Upper lobe of left lung (tissue), 6 donors: ENCODE results near the gene RAB34. TPM values are rescaled to one million over a fixed set of nuclear protein-coding genes. Genes with fewer than 3 reads are reported as not detected.
A peak's percentile ranks its signal among the peaks of the same experiment; 100 is the strongest.

Experiments used
- ATAC-seq, 2 donors: fragments of 200-7000 bp; cut with Tn5 transposase; one replicate each; pipeline ENCODE4 v1.9.1; 2022; ENCODE audit warnings: mild to moderate bottlenecking in 2 of 2, moderate library complexity in 2 of 2; ENCODE audit not compliant: low FRiP score in 2 of 2
- DNase-seq, 2 donors: peaks; one replicate each; pipeline ENCODE4 v3.0.0-alpha.2; 2019 to 2020
- H3K27ac ChIP-seq, 4 donors: fragments of 200-600 bp; sonication (generic); one replicate each; pipeline ENCODE4 v1.5.1; 2016 to 2019
- H3K27me3 ChIP-seq, 4 donors: fragments of 200-600 bp; sonication (generic); one replicate each; pipeline ENCODE4 v1.5.1; 2017 to 2019
- H3K36me3 ChIP-seq, 4 donors: fragments of 200-600 bp; sonication (generic); one replicate each; pipeline ENCODE4 v1.5.1; 2016 to 2019
- H3K4me1 ChIP-seq, 4 donors: fragments of 200-600 bp; sonication (generic); one replicate each; pipeline ENCODE4 v1.5.1; 2018 to 2019
- H3K4me3 ChIP-seq, 4 donors: fragments of 200-600 bp; sonication (generic); one replicate each; pipeline ENCODE4 v1.5.1; 2017 to 2019; ENCODE audit warnings: mild to moderate bottlenecking in 2 of 4, moderate library complexity in 1 of 4
- H3K9me3 ChIP-seq, 4 donors: fragments of 200-600 bp; sonication (generic); one replicate each; pipeline ENCODE4 v1.5.1; 2018 to 2019
- EP300 ChIP-seq, 4 donors: sonication (generic); formaldehyde crosslinking; IDR thresholded peaks; one replicate each; pipeline ENCODE4 v1.5.1; 2017; ENCODE audit warnings: antibody characterized with exemption in 4 of 4, control low read depth in 2 of 4
- POLR2A ChIP-seq, 4 donors: fragments of 450-650 bp; IDR thresholded peaks; one replicate each; pipeline ENCODE4 v1.5.1; 2016 to 2017; ENCODE audit warnings: antibody characterized with exemption in 4 of 4, mild to moderate bottlenecking in 2 of 4
- POLR2AphosphoS5 ChIP-seq, 2 donors: sonication (generic); formaldehyde crosslinking; IDR thresholded peaks; one replicate each; pipeline ENCODE4 v1.5.1; 2017; ENCODE audit warnings: antibody characterized with exemption in 2 of 2
- WGBS, 2 donors: methylation state at CpG; one replicate each; pipeline ENCODE4 v1.1.5; 2017 to 2018; 5-methylcytosine and 5-hydroxymethylcytosine counted together
- total RNA-seq, 6 donors: library from RNA; depleted of rRNA in 4 of 6; stranded (reverse); fragments of >200 nt in 4 of 6; gene quantifications; one replicate each; pipeline versions ENCODE4 v1.1.0 to v1.2.1, GENCODE V29; 2016 to 2021
- TF ChIP-seq, protein P1 (sequence below), 6 experiments: fragments of 450-650 bp in 4 of 6; fragments of 200-600 bp in 2 of 6; sonication (generic) in 2 of 6; IDR thresholded peaks; one replicate each; pipeline ENCODE4 v1.5.1; 2016 to 2019; ENCODE audit warnings: antibody characterized with exemption in 6 of 6
- donor health status: DM: no; HTN: no; CAD: no; lungs with moderate emphysema.
- donor health status: DM: no; HTN: yes; CAD: no; lungs with severe emphysema.

RAB34 gene
- total RNA-seq, 6 donors from 2014 or later, result 69.5 to 123 (median 85.5) TPM

DNA sequence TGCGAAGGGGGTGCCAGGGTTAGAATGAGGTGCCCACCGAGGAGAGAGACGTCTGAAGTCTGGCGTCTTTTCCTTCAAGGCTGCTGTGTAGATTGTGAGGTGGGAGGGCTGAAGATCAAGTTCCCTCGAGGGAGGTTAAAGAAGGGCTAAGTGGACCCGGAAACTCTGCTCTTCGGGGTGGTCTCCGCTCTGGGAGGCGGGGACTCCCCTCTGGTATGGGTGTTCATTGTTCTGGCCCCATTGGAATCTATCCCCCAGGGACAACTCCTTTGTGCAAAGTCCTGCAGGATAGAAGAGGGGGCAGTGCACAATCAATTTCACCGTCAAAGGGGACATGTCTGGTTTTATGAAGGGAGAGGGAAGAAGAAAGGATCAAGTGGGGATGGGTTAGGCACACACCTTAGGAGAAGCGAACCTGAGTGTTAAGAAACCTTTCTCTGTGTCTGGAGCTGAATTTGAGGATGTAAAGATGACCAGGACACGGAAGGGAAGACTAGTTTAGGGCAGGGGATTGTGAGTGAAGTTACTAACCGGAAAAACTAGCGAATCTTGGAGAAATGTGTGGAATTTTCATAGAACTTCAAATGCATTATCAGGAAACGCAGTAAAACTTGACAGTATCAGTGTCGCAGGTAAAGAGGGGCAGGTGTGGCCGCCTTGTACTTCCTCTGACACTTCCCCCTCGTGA, 809 bp upstream of the RAB34 start:
- Histone ChIP-seq H3K27me3 (no peaks in the 10 kb centered on the region), H3K27ac (peak overlapping the region; percentile 81 to 92 (median 88)), H3K36me3 (peaks cover 8 to 45% (median 29%) of the 10 kb centered on the region in 4 donors), H3K4me1 (peaks cover 45 to 69% (median 60%) of the 10 kb centered on the region in 4 donors), H3K4me3 (peak overlapping the region in 3 of 4 donors; percentile 43 to 71 (median 60)), H3K9me3 (no peaks in the 10 kb centered on the region)
- TF ChIP-seq, protein P1, sequence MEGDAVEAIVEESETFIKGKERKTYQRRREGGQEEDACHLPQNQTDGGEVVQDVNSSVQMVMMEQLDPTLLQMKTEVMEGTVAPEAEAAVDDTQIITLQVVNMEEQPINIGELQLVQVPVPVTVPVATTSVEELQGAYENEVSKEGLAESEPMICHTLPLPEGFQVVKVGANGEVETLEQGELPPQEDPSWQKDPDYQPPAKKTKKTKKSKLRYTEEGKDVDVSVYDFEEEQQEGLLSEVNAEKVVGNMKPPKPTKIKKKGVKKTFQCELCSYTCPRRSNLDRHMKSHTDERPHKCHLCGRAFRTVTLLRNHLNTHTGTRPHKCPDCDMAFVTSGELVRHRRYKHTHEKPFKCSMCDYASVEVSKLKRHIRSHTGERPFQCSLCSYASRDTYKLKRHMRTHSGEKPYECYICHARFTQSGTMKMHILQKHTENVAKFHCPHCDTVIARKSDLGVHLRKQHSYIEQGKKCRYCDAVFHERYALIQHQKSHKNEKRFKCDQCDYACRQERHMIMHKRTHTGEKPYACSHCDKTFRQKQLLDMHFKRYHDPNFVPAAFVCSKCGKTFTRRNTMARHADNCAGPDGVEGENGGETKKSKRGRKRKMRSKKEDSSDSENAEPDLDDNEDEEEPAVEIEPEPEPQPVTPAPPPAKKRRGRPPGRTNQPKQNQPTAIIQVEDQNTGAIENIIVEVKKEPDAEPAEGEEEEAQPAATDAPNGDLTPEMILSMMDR (IDR thresholded peaks at IDR 0.05), result no peak
- no peak for TF ChIP-seq POLR2AphosphoS5 (IDR thresholded peaks at IDR 0.05)
- no peak for TF ChIP-seq POLR2A (IDR thresholded peaks at IDR 0.05)
- TF ChIP-seq EP300 (IDR thresholded peaks at IDR 0.05), result no peak
- no peak for ATAC-seq
- DNase-seq, result no peak
- WGBS, 2 donors, result 51% methylated on average over 18 of the region's 18 CpGs

DNA sequence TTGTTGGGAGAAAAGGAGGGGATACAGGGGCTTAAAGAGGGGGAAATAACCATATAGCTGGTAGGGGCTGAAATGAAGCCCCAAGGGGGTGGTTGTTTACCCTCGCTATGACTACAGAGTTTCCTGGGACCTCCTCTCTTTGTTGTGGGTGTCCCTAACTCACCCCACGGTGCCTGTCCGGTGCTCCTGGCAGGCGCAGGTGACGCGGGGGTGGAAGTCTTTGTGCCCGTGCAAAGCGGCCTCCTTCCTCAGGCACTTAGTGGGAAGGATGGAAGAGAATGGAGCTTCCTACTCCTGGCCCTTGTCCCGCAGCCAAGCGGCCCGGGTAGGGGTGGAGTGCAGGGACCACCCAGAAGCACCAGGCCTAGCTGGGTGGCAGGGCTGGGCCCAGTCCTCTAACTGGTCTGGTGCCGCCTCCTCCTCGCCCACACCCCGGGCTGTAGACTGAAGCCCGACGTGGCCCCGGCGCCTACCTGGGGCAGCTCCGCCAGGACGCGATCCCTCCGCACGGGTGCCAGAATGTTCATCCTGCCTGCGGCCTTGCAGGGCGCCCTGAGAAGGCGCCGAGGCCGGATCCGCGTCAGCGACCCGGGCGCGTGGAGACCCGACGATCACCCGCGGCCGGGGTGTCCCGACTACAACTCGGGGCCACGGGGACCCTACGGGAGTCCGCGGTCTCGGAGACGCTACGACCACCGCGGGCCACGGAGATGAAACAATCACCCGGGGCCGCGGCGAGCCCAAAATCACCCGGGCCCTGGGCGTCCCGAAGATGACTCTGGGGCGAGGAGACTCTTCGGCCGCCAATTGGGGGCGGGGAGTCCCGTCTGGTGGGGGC, 709 bp downstream of the RAB34 start:
- no peaks in the 10 kb centered on the region for H3K27me3 ChIP-seq
- WGBS, 2 donors, result 14 to 68% methylated on average over 6 to 30 of the region's 63 CpGs
- H3K36me3 ChIP-seq, result peaks cover 0 to 30% (median 14%) of the 10 kb centered on the region in 4 donors
- peak overlapping the region; percentile 81 to 92 (median 88) for H3K27ac ChIP-seq
- peak in 1 of 2 donors; percentile 11 for ATAC-seq
- DNase-seq, result peak; percentile 38 to 88
- TF ChIP-seq, protein P1 (IDR thresholded peaks at IDR 0.05), result no peak
- peak in 1 of 4 donors; percentile 19 for TF ChIP-seq POLR2A (IDR thresholded peaks at IDR 0.05)
- H3K4me1 ChIP-seq, result peaks cover 40 to 61% (median 52%) of the 10 kb centered on the region in 4 donors
- peak overlapping the region; percentile 18 to 71 (median 52) for H3K4me3 ChIP-seq
- no peaks in the 10 kb centered on the region for H3K9me3 ChIP-seq

DNA sequence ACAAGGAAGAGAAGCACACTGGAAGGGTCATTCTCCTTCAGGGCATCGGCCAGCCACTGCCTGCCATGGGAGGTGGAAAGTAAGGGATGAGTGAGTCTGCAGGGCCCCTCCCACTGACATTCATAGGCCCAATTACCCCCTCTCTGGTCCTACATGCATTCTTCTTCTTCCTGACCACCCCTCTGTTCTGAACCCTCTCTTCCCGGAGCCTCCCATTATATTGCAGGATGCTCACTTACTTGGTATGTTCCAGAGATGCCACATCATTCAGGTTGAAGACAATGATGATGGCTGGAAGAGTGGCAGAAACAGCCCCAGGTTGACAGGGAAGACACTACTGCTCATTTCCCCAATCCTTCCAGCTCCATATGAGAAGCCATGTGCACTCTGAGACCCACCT, 2.5 kb downstream of the RAB34 start:
- no peak for DNase-seq
- H3K36me3 ChIP-seq, result peaks cover 0 to 15% (median 9%) of the 10 kb centered on the region in 4 donors
- TF ChIP-seq, protein P1 (IDR thresholded peaks at IDR 0.05), result no peak
- no peak for TF ChIP-seq EP300 (IDR thresholded peaks at IDR 0.05)
- no peak for TF ChIP-seq POLR2AphosphoS5 (IDR thresholded peaks at IDR 0.05)
- TF ChIP-seq POLR2A (IDR thresholded peaks at IDR 0.05), result no peak
- H3K9me3 ChIP-seq, result no peaks in the 10 kb centered on the region
- no peak for ATAC-seq
- 97 to 98% methylated on average over 2 of the region's 2 CpGs for WGBS, 2 donors
- H3K27me3 ChIP-seq, result no peaks in the 10 kb centered on the region
- peaks cover 29 to 58% (median 43%) of the 10 kb centered on the region in 4 donors for H3K4me1 ChIP-seq
- no peak overlapping the region for H3K4me3 ChIP-seq
- no peak overlapping the region for H3K27ac ChIP-seq

DNA sequence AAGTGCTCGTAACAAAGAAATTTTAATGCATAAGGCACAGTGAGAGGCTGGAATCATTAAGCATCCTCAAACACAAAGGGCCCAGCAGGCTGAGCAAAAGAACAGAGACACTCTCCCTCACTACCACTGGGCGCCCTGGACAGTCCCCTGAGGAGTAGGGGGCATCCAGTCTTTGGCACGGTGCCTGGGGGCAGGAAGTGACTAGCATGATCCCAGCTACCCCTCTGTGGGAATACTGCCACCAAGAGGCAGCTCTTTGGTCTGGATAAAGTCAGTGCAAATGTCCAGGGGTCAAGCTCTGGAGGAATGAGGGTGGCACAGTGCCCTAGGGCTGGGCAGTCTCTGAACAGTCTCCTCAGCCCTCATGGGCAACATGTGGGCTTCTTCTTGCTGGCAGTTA, 3.4 kb downstream of the RAB34 start:
- no peak overlapping the region for H3K4me3 ChIP-seq
- no peak for DNase-seq
- H3K27ac ChIP-seq, result no peak overlapping the region
- no peak for ATAC-seq
- peaks cover 0 to 15% (median 9%) of the 10 kb centered on the region in 4 donors for H3K36me3 ChIP-seq
- TF ChIP-seq POLR2AphosphoS5 (IDR thresholded peaks at IDR 0.05) (no peak), EP300 (IDR thresholded peaks at IDR 0.05) (no peak), POLR2A (IDR thresholded peaks at IDR 0.05) (no peak)
- TF ChIP-seq, protein P1 (IDR thresholded peaks at IDR 0.05), result no peak
- H3K4me1 ChIP-seq, result peaks cover 32 to 59% (median 44%) of the 10 kb centered on the region in 4 donors
- 68 to 100% methylated on average over 1 to 3 of the region's 3 CpGs for WGBS, 2 donors
- no peaks in the 10 kb centered on the region for H3K27me3 ChIP-seq
- no peaks in the 10 kb centered on the region for H3K9me3 ChIP-seq
